HG02885 (cell line): ENCODE results near the gene AGO4.
"Not testable (repeated sequence)": the region's sequence is repeated elsewhere in the genome, so short reads cannot be mapped to it uniquely, and the experiment has no call there.

Experiments used
- ATAC-seq: cut with Tn5 transposase; IDR thresholded peaks from one replicate; pipeline ENCODE4 v1.9.1; 2021; ENCODE audit warnings: mild to moderate bottlenecking; ENCODE audit not compliant: unreplicated experiment, poor library complexity

The AGO4 gene

DNA sequence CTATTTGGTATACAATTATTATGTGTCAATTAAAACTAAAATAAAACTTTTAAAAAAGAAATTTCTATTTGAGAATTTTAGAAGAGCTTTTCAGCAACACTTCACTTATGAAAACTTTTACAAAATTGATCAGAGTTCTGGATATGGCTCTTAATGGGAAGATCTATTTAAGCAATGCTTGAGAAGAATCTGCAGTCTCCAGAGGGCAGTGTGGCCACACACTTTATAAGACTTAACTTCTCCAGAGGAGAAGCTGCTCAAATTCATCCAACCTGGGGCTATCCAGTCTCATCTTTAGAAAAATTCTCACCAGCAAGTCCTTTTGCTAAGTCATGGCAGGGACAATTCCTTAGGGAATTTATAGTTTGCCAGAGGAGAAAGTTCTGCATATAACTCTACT, 50.0 kb downstream of the AGO4 start:
- no peak for ATAC-seq

GRCh38 chr1:35860696-35861095, 52.9 kb downstream of the AGO4 start:
- no peak for ATAC-seq

- no peak for ATAC-seq
Measured at GRCh38 chr1:35863136-35863535, 55.3 kb downstream of the AGO4 start.

GRCh38 chr1:35863881-35864625, 56.2 kb downstream of the AGO4 start:
- ATAC-seq: no peak

DNA sequence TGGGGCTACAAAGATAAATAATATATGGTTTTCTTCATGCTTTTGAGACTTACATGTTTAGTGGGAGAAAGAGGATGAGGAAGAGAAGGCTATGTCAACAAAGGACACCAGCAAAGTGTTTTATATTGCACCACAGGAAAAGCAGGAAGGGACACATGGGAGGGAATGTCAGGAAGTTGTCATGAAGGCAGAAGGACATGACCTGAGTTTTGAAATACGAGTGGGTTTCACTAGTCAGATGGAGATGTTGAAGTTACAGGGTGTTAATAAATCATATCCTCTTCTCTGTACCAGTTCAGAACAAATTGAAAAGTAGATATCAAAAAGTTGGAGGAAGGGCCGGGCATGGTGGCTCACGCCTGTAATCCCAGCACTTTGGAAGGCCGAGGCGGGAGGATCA, 57.0 kb downstream of the AGO4 start:
- no peak for ATAC-seq

GRCh38 chr1:35866991-35867390, 59.2 kb downstream of the AGO4 start:
- ATAC-seq: no peak

- not testable (repeated sequence) for ATAC-seq
Measured at GRCh38 chr1:35869245-35869950, 61.6 kb downstream of the AGO4 start.

- no peak for ATAC-seq
Measured at GRCh38 chr1:35870651-35871309, 63.0 kb downstream of the AGO4 start.

DNA sequence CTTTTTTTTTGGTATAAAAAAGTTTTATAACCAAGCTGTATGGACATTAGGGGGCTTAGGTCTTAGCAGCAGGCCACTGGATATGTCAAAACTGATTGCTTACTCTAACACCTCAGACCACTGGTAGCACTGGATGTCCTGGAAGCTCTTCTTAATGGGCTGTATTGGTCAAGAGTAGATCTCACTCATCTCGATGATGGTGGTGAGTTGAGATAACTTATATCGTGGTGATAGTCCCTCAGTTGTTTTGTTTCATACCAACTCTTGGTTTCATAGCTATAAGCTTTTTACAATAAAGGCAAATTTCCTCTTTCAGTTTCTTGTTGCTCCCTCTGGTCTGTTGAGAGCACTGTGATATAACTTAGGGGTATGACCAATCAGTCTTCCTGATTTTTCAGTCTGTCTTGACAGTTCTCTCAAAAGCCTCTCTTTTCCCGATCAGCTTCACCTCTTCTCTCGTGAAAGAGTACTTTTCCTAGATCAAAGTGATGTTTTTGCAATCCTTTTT, 65.5 kb downstream of the AGO4 start:
- no peak for ATAC-seq

GRCh38 chr1:35874115-35874514, 66.3 kb downstream of the AGO4 start:
- ATAC-seq: not testable (repeated sequence)

- no peak for ATAC-seq
Measured at GRCh38 chr1:35876988-35877387, 69.2 kb downstream of the AGO4 start.

DNA sequence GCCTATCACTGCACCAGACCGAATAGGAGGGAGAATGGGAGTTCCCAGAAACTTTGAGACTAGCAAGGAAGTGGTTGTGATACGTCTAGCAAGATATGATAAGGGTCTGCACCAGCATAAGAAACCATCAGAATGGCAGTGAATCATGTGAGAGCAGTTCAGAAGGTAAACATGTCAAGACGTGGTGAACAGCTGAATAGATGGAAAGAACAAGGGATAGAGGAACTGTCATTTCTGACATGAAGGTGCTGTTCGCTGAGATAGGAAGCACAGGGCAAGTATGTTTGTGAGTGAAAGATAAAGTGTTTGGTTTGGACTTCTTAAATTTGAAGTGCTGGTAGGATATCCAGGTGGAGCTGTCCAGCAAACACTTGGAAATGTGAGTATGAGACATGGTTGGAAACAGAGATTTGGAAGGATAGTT, 74.0 kb downstream of the AGO4 start:
- ATAC-seq: no peak

GRCh38 chr1:35882586-35882944, 74.7 kb downstream of the AGO4 start:
- no peak for ATAC-seq

GRCh38 chr1:35882945-35883634, 75.3 kb downstream of the AGO4 start, which contains the start of gene AGO1:
Gene AGO1 (plus strand): TSS chr1:35883209. CDS start chr1:35883422, 213 bp downstream.
- peak; percentile 89 for ATAC-seq

DNA sequence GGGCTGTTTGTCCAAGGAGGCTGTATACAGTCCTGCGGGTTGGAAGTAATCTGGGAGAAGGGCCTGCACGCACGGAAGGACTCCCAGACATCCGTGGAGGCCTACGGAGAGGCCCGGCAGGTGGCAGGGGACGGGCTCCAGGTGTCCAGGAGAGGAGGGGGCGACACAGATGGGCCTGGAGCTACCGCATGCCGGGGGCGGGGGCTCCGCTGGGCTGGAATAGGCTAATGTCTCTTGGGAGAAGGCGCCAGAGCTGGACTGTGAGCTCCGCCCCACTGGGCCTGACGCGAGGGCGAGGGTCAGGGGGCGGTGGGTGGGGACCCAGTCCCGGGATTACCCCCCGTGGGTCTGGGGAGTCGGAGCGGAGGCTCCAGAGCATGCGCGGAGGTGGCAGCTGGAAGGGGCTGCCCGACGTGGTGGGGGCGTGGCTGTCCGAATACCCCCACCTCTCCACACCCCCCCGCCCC, 75.9 kb downstream of the AGO4 start:
- ATAC-seq: no peak

DNA sequence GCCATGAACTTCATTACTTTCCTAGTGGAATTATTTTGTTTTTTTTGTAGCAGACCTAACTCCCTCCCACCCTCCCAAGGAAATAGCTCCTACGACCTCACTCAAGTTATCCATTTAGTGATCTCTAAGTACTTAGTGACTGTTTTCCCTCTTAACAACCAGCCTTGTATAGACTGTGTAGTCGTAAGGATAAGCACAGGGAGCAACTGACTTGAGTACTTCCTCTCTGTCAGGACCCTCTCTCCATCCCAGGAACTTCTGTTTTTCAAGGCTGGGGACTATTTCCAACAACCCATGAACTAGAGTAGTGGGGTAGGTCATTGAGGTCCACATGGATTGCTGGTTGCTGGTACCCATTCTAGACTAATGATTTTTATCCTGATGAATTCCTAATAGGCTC, 77.1 kb downstream of the AGO4 start:
- no peak for ATAC-seq

DNA sequence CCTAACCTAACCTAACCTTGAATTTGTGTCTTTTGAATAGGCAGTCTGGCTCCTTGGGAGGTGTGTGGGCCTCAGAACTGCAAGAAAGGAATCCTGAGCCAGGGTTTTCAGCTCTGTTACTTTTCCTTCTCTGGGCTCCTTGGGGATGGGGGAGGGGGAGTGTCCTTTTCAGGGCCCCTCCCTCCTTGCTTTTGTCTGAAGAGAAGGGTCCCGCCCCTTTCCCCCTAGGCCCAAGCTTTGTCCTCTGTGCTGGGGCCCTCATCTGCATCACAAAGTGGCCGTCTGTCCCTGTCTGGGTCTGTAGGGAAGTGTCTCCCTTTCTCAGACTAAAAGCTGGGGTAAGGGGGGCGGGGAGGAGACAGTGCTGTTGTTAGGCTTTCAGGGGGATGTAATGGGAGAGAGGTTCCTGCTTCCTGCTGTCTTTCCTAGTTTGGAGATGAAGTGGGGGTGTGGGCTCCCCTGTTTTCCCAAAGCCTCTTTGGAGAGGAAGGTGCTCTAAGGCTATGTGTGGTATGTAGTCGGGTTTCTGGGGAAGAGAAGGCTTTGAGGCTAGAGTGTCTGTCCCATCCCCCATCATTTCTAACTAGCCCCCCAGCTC, 78.2 kb downstream of the AGO4 start:
- no peak for ATAC-seq

- ATAC-seq: no peak
Measured at GRCh38 chr1:35886577-35887431, 79.0 kb downstream of the AGO4 start.

DNA sequence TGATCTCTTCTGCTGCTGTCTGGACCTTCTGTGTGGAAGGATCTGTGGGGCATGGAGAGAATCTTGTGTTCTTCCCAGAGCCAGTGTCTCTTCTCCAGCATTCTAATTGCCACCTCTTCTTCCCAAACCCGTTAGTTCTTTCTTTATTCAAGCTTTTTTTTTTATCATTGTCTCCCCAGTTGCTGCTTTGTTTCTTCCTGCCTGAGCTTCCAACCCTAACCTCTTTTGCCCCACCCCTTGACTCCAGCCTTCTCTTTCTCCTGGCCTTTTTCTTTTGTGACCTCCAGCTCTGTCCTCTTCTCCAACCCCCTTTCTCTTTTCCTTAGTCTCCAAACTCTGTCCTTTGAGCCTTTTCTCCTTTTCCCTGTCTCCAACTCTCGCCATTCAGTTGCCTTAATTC, 79.7 kb downstream of the AGO4 start:
- ATAC-seq: no peak
